GM18511 (cell line): Measurements from ENCODE around the gene DLL3.
"Not testable (repeated sequence)": the region's sequence is repeated elsewhere in the genome, so short reads cannot be mapped to it uniquely, and the experiment has no call there.

Experiments used
- ATAC-seq: cut with Tn5 transposase; IDR thresholded peaks from one replicate; pipeline ENCODE4 v1.9.1; 2021; ENCODE audit warnings: mild to moderate bottlenecking, moderate library complexity; ENCODE audit not compliant: unreplicated experiment

The DLL3 gene

GRCh38 chr19:39498798-39499642 is at the start of gene DLL3:
Gene DLL3, plus strand, starts transcription at chr19:39498947. Its CDS starts 28 bp downstream, at chr19:39498975.
- ATAC-seq, result no peak

- ATAC-seq, result no peak
These were observed 49.5 kb upstream of the DLL3 start for GRCh38 chr19:39449116-39449797.

- ATAC-seq, result not testable (repeated sequence)
These were observed 47.5 kb upstream of the DLL3 start for GRCh38 chr19:39451257-39451656.

GRCh38 chr19:39463403-39463802 is 35.3 kb upstream of the DLL3 start:
- ATAC-seq, result no peak

GRCh38 chr19:39465956-39466747 is 32.6 kb upstream of the DLL3 start:
- ATAC-seq, result no peak

GRCh38 chr19:39467941-39468340 is 30.8 kb upstream of the DLL3 start:
- ATAC-seq, result no peak

GRCh38 chr19:39469036-39469435 is 29.7 kb upstream of the DLL3 start:
- no peak for ATAC-seq

GRCh38 chr19:39469567-39469966 is 29.2 kb upstream of the DLL3 start:
- no peak for ATAC-seq

- no peak for ATAC-seq
These were observed 27.9 kb upstream of the DLL3 start for GRCh38 chr19:39470724-39471339.

GRCh38 chr19:39471756-39472536 is 26.8 kb upstream of the DLL3 start:
- ATAC-seq, result no peak

- ATAC-seq, result no peak
These were observed 25.9 kb upstream of the DLL3 start for GRCh38 chr19:39472746-39473442.

- no peak for ATAC-seq
These were observed 25.2 kb upstream of the DLL3 start for GRCh38 chr19:39473443-39473960.

- ATAC-seq, result no peak
These were observed 24.6 kb upstream of the DLL3 start for GRCh38 chr19:39474139-39474620.

- ATAC-seq, result no peak
These were observed 23.0 kb upstream of the DLL3 start for GRCh38 chr19:39475748-39476147.

GRCh38 chr19:39479319-39479801 is 19.4 kb upstream of the DLL3 start:
- ATAC-seq, result not testable (repeated sequence)

- no peak for ATAC-seq
These were observed 18.8 kb upstream of the DLL3 start for GRCh38 chr19:39479916-39480315.

GRCh38 chr19:39480337-39481228 is 18.2 kb upstream of the DLL3 start, which contains the start of gene TIMM50:
Gene TIMM50, plus strand, starts transcription at chr19:39480838. Its CDS starts 16 bp downstream, at chr19:39480854.
- ATAC-seq, result peak; percentile 86

- ATAC-seq, result no peak
These were observed 17.6 kb upstream of the DLL3 start for GRCh38 chr19:39481229-39481545.
